Measurements from ENCODE around the gene RRP1B. TPM values are rescaled to one million over a fixed set of nuclear protein-coding genes. Genes with fewer than 3 reads are reported as not detected.

Gene RRP1B
- total RNA-seq, 2 experiments from 2014 or later = 57.5 to 58.3 TPM

- ChIA-PET CTCF (interaction anchor here (1.5 kb wide), 1 partner anchor 21 kb away, joined by 4 read pairs; no protein-coding TSS in a partner anchor), POLR2A (no interaction called here)
- Mint-ChIP-seq H3K9me3 (ENCODE audit: insufficient read depth) (no peaks in the 10 kb centered on the region), H3K4me1 (ENCODE audit: low read depth) (peaks cover 7% of the 10 kb centered on the region), H3K27me3 (ENCODE audit: low read depth) (peaks cover 11% of the 10 kb centered on the region), H3K36me3 (ENCODE audit: low read depth) (peaks cover 5% of the 10 kb centered on the region), H3K4me3 (no peak overlapping the region), H3K27ac (no peak overlapping the region)
- no peak for DNase-seq
- ATAC-seq = no peak
These were observed 35.0 kb upstream of the RRP1B start for GRCh38 chr21:43624339-43624738.

GRCh38 chr21:43626390-43626789 lies 33.0 kb upstream of the RRP1B start:
- no peak overlapping the region for H3K27ac Mint-ChIP-seq
- peaks cover 11% of the 10 kb centered on the region for H3K27me3 Mint-ChIP-seq (ENCODE audit: low read depth)
- no peaks in the 10 kb centered on the region for H3K36me3 Mint-ChIP-seq (ENCODE audit: low read depth)
- H3K4me3 Mint-ChIP-seq = no peak overlapping the region
- DNase-seq (no peak), ATAC-seq (no peak)
- H3K9me3 Mint-ChIP-seq (ENCODE audit: insufficient read depth) = no peaks in the 10 kb centered on the region
- POLR2A ChIA-PET = no interaction called here
- H3K4me1 Mint-ChIP-seq (ENCODE audit: low read depth) = no peaks in the 10 kb centered on the region
- CTCF ChIA-PET = interaction anchor here (0.6 to 1.4 kb wide), 2 partner anchors 20 to 394 kb away, joined by 3 to 5 read pairs; no protein-coding TSS in a partner anchor

DNA sequence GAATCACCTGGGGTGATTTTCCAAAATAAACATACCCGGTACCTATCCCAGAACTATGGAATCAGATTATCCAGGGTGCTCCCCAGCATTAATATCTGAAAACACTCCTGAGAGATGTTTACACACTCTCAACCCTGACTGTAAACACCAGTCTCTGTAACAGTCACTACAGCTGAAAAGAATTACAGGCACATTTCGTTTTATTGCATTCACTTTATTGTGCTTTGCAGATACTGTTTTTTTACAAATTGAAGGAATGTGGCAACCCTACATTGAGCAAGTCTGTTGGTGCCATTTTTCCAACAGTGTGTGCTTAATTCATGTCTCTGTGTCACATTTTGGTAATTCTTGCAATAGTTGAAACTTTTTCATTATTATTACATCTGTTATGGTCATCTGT lies 31.8 kb upstream of the RRP1B start:
- no peak for DNase-seq
- Mint-ChIP-seq H3K27ac (no peak overlapping the region), H3K4me3 (no peak overlapping the region), H3K27me3 (ENCODE audit: low read depth) (peaks cover 8% of the 10 kb centered on the region), H3K4me1 (ENCODE audit: low read depth) (no peaks in the 10 kb centered on the region), H3K9me3 (ENCODE audit: insufficient read depth) (no peaks in the 10 kb centered on the region), H3K36me3 (ENCODE audit: low read depth) (no peaks in the 10 kb centered on the region)
- no peak for ATAC-seq
- CTCF ChIA-PET = interaction anchor here (1.4 kb wide), 1 partner anchor 18 kb away, joined by 5 read pairs; no protein-coding TSS in a partner anchor
- POLR2A ChIA-PET = no interaction called here

DNA sequence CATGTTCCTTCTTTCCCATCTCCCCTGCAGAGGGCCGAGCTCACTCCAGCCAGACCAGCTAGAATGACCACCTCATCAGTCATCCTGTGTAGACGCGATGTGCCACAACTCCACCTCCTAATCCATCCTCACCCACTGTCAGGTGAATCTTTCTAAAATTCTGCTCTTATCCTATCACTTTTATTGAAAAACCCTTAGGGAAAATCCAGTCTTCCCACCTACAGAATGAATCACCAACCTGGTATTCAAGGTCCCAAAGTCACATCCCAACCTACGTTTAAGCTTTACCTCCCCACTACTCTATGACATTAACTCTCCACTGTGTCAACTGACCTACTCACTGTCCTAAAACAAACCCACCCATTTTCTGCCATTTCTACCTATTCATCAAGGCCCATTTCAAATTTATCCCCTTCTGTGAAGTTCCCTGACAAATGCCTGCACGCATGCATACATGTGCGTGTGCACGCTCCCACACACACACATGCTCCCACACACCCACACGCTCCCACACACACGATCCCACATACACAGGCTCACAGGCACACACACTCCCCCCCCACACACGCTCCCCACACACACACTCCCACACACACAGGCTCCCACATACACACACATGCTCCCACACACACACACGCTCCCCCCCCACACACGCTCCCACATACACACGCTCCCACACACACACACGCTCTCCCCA lies 27.8 kb upstream of the RRP1B start:
- POLR2A ChIA-PET = no interaction called here

DNA sequence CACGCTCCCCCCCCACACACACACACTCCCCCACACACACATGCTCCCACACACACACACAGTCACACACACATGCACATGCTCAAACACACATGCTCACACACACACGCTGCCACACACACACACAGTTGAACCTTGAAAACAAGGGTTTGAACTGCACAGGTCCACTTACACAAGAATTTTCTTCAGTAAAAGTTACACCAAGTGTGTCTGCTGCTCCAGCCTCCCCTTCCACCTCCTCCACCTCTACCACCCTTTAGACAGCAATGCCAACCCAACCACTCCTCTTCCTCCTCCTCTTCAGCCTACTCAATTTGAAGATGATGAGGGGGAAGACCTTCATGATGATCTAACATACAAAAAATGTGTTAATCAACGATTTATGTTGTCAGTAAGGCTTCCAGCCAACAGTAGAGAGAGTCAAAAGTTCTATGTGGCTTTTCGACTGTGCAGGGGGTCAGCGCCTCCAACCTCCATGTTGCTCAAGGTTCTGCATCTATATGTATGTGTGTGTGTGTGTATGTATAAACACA lies 26.9 kb upstream of the RRP1B start:
- ATAC-seq = no peak
- CTCF ChIA-PET = no interaction called here
- Mint-ChIP-seq H3K36me3 (ENCODE audit: low read depth) (no peaks in the 10 kb centered on the region), H3K27me3 (ENCODE audit: low read depth) (no peaks in the 10 kb centered on the region), H3K27ac (no peak overlapping the region), H3K9me3 (ENCODE audit: insufficient read depth) (no peaks in the 10 kb centered on the region), H3K4me1 (ENCODE audit: low read depth) (no peaks in the 10 kb centered on the region), H3K4me3 (no peak overlapping the region)
- POLR2A ChIA-PET = no interaction called here
- DNase-seq = no peak

More for the DNA sequence above, 27.8 kb upstream of the RRP1B start:
- Mint-ChIP-seq H3K4me3 (no peak overlapping the region), H3K27ac (no peak overlapping the region), H3K27me3 (ENCODE audit: low read depth) (no peaks in the 10 kb centered on the region), H3K36me3 (ENCODE audit: low read depth) (no peaks in the 10 kb centered on the region), H3K9me3 (ENCODE audit: insufficient read depth) (no peaks in the 10 kb centered on the region), H3K4me1 (ENCODE audit: low read depth) (no peaks in the 10 kb centered on the region)
- CTCF ChIA-PET = no interaction called here
- DNase-seq (no peak), ATAC-seq (no peak)

- Mint-ChIP-seq H3K4me1 (ENCODE audit: low read depth) (no peaks in the 10 kb centered on the region), H3K27me3 (ENCODE audit: low read depth) (no peaks in the 10 kb centered on the region)
These were observed 24.7 kb upstream of the RRP1B start for GRCh38 chr21:43634618-43635017.

DNA sequence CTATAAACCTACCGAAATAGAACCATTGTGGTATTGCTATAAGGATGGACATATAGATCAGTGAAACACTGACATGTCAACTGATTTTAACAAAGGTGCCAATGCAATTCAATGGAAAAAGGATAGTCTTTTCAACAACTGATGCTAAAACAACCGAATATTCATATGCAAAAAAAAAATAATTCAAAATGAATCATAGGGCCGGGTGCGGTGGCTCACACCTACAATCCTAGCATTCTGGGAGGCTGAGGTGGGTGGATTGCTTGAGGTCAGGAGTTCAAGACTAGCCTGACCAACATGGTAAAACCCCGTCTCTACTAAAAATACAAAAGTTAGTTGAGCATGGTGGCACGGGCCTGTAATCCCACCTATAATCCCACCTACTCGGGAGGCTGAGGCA lies 23.9 kb upstream of the RRP1B start:
- Mint-ChIP-seq H3K36me3 (ENCODE audit: low read depth) (no peaks in the 10 kb centered on the region), H3K27me3 (ENCODE audit: low read depth) (no peaks in the 10 kb centered on the region), H3K4me3 (no peak overlapping the region), H3K9me3 (ENCODE audit: insufficient read depth) (no peaks in the 10 kb centered on the region), H3K4me1 (ENCODE audit: low read depth) (no peaks in the 10 kb centered on the region), H3K27ac (no peak overlapping the region)
- ChIA-PET POLR2A (no interaction called here), CTCF (interaction anchor here (1.8 kb wide), 1 partner anchor 10 kb away, joined by 9 read pairs; no protein-coding TSS in a partner anchor)
- no peak for ATAC-seq
- no peak for DNase-seq

More at GRCh38 chr21:43634618-43635017, 24.7 kb upstream of the RRP1B start:
- Mint-ChIP-seq H3K27ac (no peak overlapping the region), H3K9me3 (ENCODE audit: insufficient read depth) (no peaks in the 10 kb centered on the region), H3K4me3 (no peak overlapping the region), H3K36me3 (ENCODE audit: low read depth) (no peaks in the 10 kb centered on the region)
- DNase-seq = no peak
- no peak for ATAC-seq
- ChIA-PET CTCF (interaction anchor here (1.8 kb wide), 1 partner anchor 11 kb away, joined by 9 read pairs; no protein-coding TSS in a partner anchor), POLR2A (no interaction called here)

DNA sequence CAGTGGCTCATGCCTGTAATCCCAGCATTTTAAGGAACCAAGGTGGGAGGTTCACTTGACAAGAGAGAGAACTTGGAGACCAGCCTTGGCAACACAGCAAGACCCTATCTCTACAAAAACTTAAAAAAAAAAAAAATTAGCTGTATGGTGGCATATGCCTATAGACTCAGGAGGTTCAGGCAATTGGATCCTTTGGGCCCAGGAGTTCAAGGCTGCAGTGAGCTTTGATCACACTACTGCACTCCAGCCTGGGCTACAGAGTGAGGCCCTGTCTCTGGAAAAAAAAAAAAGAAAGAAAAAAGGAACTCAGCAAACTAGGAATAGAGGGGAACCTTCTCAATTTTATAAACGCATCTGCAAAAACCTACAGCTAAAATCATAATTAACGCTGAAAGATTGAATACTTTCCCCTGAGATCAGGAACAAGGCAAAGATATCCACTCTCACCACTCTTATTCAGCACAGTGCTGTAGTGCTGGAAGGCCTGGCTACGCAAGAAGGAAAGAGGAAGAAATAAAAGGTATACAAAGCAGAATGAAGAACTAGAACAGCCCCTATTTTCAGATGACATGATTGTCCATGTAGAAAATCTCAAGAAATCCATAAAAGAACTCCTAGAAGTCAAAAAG lies 21.7 kb upstream of the RRP1B start:
- Mint-ChIP-seq H3K36me3 (ENCODE audit: low read depth) (no peaks in the 10 kb centered on the region), H3K27me3 (ENCODE audit: low read depth) (no peaks in the 10 kb centered on the region), H3K4me3 (no peak overlapping the region), H3K27ac (no peak overlapping the region), H3K9me3 (ENCODE audit: insufficient read depth) (no peaks in the 10 kb centered on the region), H3K4me1 (ENCODE audit: low read depth) (no peaks in the 10 kb centered on the region)
- ChIA-PET CTCF (no interaction called here), POLR2A (no interaction called here)
- DNase-seq = no peak
- no peak for ATAC-seq

- Mint-ChIP-seq H3K4me1 (ENCODE audit: low read depth) (peaks cover 3% of the 10 kb centered on the region), H3K27me3 (ENCODE audit: low read depth) (no peaks in the 10 kb centered on the region), H3K9me3 (ENCODE audit: insufficient read depth) (no peaks in the 10 kb centered on the region), H3K27ac (no peak overlapping the region), H3K36me3 (ENCODE audit: low read depth) (no peaks in the 10 kb centered on the region), H3K4me3 (no peak overlapping the region)
- no peak for ATAC-seq
- ChIA-PET CTCF (no interaction called here), POLR2A (no interaction called here)
- no peak for DNase-seq
These were observed 19.6 kb upstream of the RRP1B start for GRCh38 chr21:43639470-43640353.

GRCh38 chr21:43640400-43640799 lies 19.0 kb upstream of the RRP1B start:
- DNase-seq (no peak), ATAC-seq (no peak)
- POLR2A ChIA-PET = no interaction called here
- no peaks in the 10 kb centered on the region for H3K9me3 Mint-ChIP-seq (ENCODE audit: insufficient read depth)
- H3K36me3 Mint-ChIP-seq (ENCODE audit: low read depth) = no peaks in the 10 kb centered on the region
- no peak overlapping the region for H3K4me3 Mint-ChIP-seq
- peaks cover 9% of the 10 kb centered on the region for H3K4me1 Mint-ChIP-seq (ENCODE audit: low read depth)
- H3K27ac Mint-ChIP-seq = no peak overlapping the region
- CTCF ChIA-PET = no interaction called here
- no peaks in the 10 kb centered on the region for H3K27me3 Mint-ChIP-seq (ENCODE audit: low read depth)

DNA sequence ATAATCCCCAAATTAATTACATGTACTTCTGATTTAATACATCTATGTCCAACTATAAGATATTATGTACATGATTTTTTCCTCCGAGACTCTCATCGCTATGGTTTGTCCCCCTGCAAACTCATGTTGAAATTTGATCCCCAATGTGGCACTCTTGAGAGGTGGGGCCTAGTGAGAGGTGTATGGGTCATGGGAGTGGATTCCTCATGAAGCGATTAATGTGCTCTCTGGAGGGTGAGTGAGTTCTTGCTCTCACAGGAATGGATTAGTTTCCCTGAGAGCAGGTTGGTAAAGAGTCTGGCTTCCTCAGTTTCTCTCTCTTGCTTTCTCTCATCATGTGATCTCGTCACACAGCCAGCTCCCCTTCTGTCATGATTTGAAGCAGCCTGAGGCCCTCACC lies 16.2 kb upstream of the RRP1B start:
- no peak overlapping the region for H3K4me3 Mint-ChIP-seq
- ATAC-seq (no peak), DNase-seq (no peak)
- H3K36me3 Mint-ChIP-seq (ENCODE audit: low read depth) = no peaks in the 10 kb centered on the region
- ChIA-PET POLR2A (no interaction called here), CTCF (interaction anchor here (0.6 kb wide), 1 partner anchor 32 kb away, joined by 4 read pairs; no protein-coding TSS in a partner anchor)
- H3K9me3 Mint-ChIP-seq (ENCODE audit: insufficient read depth) = no peaks in the 10 kb centered on the region
- peaks cover 24% of the 10 kb centered on the region for H3K4me1 Mint-ChIP-seq (ENCODE audit: low read depth)
- H3K27me3 Mint-ChIP-seq (ENCODE audit: low read depth) = peaks cover 3% of the 10 kb centered on the region
- no peak overlapping the region for H3K27ac Mint-ChIP-seq

DNA sequence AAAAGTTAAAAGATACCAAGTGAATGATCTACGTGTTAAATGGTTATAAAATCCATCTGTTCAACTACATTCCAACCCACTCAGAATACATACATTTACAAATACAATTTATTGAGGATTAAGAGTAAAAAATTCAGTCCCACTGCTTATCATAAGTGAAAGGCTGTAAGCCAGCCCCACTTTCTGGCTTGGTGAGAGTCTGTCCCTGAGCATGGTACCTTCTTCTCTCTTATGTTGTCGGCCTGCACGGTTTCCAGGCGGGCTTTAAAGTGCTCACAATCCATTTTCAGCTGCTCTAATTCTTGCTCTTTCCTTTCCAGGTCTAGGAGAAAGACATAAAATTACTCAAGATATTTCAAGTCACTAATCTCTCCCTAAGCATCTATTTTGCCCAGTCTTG lies 15.3 kb upstream of the RRP1B start:
- ChIA-PET CTCF (no interaction called here), POLR2A (no interaction called here)
- peaks cover 24% of the 10 kb centered on the region for H3K4me1 Mint-ChIP-seq (ENCODE audit: low read depth)
- H3K27me3 Mint-ChIP-seq (ENCODE audit: low read depth) = peaks cover 6% of the 10 kb centered on the region
- ATAC-seq = no peak
- DNase-seq = no peak
- H3K27ac Mint-ChIP-seq = no peak overlapping the region
- no peaks in the 10 kb centered on the region for H3K9me3 Mint-ChIP-seq (ENCODE audit: insufficient read depth)
- no peaks in the 10 kb centered on the region for H3K36me3 Mint-ChIP-seq (ENCODE audit: low read depth)
- H3K4me3 Mint-ChIP-seq = no peak overlapping the region

All from activated CD8-positive, alpha-beta T cell treated with anti-CD3 and anti-CD28 coated beads, Interleukin-2, amount 10 ng/mL, durations not matched to agents 7 days and 5 days (primary cell).